GM18519 (cell line): ENCODE measurements around the gene CFAP77.

Source experiments
- ATAC-seq: cut with Tn5 transposase; IDR thresholded peaks from one replicate; pipeline ENCODE4 v1.9.1; 2021; ENCODE audit warnings: mild to moderate bottlenecking, moderate library complexity; ENCODE audit not compliant: unreplicated experiment, low FRiP score

Gene CFAP77

GRCh38 chr9:132486706-132487350 is 76.8 kb downstream of the CFAP77 start:
- ATAC-seq: no peak

GRCh38 chr9:132487351-132487791 is 77.4 kb downstream of the CFAP77 start:
- ATAC-seq: no peak

- no peak for ATAC-seq
These were observed 78.0 kb downstream of the CFAP77 start for GRCh38 chr9:132487980-132488535.

DNA sequence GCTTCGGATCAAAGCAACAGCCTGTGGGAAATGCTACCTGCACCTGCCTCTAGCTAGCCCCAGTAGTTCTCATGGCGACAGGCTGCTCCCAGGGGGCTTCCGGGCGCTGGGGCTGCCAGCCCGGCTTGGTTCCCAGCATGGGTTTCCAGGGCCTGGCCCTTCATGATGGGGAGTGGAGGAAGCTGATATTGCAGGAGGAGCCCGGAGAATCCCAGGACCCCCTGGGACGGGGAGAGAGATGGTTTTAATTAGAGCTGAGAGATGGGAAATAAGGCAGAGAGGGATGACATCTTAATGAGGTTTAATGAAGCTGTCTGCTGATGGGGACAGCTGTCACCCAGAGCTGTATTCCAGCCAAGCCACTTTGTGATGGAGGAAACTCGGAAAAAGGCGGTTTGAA is 78.6 kb downstream of the CFAP77 start:
- ATAC-seq: no peak

DNA sequence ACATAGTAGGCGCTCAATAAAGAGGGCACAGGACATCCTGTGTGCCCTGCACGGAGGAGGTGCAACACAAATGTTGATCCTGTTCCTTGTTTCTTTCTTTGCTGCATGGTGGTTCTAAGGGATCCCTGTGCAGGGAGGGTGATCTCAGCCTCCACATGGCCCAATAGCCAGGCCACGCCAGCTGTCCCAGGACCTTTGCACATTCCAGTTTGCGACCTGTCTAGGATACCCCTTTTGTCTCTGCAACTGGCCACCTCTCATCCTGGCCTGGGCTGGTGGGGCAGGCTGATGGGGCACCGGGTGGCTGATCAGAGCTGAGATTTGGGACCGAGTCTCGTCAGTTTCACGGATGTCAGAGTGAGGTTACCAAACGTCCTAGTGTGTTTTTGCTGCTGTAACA is 79.5 kb downstream of the CFAP77 start:
- no peak for ATAC-seq

GRCh38 chr9:132494857-132495256 is 84.8 kb downstream of the CFAP77 start:
- ATAC-seq: no peak

- ATAC-seq: no peak
These were observed 87.7 kb downstream of the CFAP77 start for GRCh38 chr9:132497731-132498130.

DNA sequence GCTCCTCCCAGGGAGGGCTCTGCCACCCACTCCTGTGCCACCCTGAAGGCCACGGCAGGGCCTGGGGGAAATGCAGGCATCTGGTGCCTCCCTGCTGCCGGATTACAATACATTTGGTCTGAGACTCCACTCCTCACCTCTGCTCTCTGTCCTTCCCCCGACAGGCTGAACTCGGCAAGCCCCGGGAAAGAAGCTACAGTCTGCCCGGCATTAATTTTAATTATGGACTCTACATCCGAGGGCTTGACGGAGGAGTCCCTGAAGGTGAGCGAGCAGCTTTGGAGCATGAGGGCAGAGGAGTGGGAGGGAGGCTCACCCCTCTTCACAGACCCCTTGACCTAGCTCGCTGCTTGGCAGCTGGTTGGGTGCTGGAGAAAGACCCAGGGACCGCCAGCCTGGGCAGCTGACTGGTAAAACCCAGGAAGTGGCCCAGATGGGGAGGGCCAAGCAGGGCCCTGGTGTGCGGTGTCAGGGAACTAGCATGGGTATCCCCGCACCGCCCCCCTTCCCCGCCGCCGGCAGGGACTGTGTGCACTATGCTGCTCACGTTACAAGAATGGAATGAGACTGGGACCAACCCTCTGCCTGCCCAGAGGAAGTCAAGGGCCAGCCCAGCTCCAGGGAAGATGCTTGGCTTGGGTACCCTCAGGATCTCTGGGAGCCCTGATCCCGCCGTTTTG is 88.7 kb downstream of the CFAP77 start:
- ATAC-seq: no peak

GRCh38 chr9:132499251-132499650 is 89.2 kb downstream of the CFAP77 start:
- no peak for ATAC-seq

DNA sequence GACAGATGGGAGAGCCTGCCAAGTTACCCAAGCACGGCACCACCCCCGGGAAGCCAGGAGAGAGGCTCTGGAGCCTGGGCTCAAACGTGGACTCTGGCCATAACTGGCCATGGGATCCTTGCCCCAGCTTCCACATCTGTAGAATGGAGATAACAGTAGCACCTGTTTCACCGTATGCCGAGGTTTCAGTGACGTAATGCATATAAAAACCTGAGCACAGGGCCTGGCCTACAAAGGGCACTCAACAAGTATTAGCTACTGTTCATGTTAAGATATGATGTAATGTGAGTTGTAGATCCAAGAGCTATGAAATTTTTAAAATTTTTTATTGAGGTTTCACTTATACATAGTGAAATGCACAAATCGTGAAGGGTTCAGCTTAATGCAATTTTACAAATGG is 90.2 kb downstream of the CFAP77 start:
- ATAC-seq: no peak

DNA sequence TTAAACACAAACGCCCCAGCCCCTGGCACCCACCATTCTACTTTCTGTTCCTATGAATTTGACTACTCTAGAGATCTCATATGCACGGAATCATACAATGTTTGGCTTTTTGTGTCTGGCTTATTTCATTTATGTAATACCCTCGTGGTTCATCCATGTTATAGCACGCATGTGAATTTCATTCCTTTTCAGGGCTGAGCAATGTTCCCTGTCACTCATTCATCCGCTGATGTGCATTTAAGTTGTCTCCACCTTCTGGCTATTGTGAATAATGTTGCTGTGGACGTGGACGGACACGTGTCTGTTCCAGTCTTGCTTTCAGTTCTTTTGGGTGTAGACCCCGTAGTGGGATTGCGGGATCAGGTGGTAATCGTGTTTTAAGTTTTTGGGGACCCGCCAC is 92.5 kb downstream of the CFAP77 start:
- no peak for ATAC-seq

DNA sequence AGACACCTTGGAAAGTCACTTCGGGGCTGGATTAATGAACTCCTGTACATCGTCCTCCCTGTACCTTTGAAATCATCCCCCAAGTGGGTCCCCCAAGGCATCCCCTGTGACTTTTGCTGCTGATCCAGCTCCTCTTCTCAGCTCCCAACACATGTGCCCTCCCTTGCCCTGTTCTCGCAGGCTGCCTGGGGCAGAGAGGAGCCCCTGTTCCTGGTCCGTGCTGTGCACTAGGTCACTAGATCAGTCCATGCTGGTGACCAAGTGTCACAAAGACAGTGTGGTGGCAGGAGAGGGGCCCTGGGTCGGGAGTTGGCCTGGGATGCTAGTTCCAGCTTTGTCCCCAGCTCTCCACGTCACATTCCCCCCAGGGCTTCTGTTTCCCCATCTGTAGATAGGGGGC is 93.1 kb downstream of the CFAP77 start:
- no peak for ATAC-seq

DNA sequence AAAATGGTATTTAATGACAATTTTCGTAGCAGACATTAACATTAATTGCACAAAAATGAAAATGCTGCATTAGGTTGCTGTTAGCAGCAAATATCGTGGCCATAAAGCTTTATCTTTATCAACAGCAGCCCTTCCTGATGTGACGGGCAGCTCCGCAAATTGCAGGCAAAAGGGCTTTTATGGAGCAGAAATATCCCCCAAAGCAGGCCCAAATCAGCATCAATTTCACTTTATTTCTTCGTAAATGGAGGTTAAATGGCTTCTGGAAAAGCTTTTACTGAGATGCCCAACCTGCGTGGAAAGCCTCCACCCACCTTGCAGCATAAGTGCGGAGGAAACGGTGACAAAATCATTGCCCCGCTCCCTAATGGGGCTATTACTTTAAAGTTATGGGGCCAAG is 94.5 kb downstream of the CFAP77 start:
- no peak for ATAC-seq

GRCh38 chr9:132505991-132506655 is 96.1 kb downstream of the CFAP77 start:
- no peak for ATAC-seq

- ATAC-seq: no peak
These were observed 97.1 kb downstream of the CFAP77 start for GRCh38 chr9:132506977-132507669.

- no peak for ATAC-seq
These were observed 97.9 kb downstream of the CFAP77 start for GRCh38 chr9:132507670-132508469.

DNA sequence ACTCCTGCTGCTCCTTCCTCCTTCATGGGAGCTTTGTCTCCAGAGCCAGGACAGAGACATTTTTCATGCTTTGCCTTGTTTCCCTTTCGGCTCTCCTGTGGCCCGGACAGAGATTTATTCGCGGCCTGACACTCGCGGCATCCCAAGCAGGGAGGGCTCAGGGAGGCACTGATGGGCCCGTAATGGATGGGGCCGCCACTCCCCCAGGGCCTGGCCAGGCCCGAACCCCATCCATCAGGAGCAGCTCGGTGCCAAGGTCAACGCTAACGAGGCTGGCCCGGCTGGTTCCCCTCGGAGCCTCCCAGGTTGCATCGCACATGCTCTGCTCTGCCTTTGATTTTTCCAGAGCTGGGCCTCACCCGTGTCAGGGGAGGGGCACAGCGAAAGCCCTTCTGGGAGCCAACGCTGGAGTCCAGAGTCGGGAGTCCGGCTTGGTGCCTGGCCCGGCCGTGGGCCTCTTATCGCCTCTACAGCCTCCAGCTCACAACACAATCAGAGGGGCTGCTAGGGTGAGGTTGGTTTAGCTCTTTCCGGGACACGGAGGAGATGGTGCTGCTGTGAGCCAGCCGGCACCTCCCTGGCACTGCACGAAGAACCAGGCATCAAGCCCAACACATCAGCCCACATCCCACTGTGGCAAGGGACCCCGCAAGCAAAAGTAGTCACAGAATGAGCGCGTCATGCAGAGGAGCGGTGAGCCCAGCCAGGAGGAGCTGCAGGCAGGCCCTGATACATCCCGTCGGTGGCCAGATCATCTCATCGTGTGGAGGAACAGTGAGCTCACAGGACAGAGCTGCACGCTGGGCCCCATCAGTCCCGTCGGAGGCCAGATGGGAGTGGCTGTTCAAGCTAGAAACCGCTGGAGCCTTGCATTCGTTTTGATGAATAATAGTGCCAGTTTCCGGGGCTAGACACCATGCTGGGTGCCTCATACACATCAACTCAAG is 100.2 kb downstream of the CFAP77 start:
- no peak for ATAC-seq

DNA sequence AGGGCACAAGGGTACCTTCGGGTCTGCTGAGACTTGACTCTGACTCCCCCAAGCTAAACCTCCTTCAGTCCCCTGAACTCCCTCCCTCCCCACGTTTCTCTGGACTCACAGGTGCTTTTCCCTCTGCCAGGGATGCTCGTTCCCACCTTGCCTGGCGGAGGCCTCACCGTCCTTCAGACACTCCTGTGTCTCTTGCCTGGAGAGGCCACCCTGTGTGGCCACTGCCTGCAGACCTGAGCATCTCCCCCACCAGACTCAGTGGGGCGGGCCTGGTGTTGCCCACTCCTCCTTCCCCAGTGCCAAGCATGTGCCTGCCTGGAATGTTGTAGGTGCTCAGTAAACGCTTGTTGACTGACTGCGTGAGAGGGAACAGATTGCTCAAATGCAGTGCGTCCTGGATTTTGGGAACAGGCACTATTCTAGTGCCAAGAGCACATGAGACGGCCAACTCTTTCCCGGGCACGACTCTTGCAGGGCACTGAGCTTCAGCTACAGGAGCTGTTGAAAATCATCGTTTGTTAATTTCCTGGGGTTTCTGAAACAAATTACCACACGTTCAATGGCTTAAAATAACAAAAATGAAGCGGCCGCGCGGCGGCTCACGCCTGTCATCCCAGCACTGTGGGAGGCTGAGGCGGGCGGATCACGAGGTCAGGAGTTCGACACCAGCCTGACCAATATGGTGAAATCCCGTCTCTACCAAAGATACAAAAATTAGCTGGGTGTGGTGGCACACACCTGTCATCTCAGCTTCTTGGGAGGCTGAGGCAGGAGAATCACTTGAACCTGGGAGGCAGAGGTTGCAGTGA is 101.4 kb downstream of the CFAP77 start:
- ATAC-seq: no peak
